Duodenal mucosa (tissue), 2 donors: Measurements from ENCODE around the gene LINGO1.

ENCODE experiments used
- H3K27ac ChIP-seq: one replicate; pipeline ENCODE4 v1.7.0; 2013; ENCODE audit warnings: low read depth, low read length
- H3K27me3 ChIP-seq, 2 donors: one replicate each; pipeline ENCODE4 v1.7.0; 2013; ENCODE audit warnings: low read length in 2 of 2, control low read depth in 1 of 2; ENCODE audit not compliant: insufficient read depth in 2 of 2, control insufficient read depth in 1 of 2
- H3K36me3 ChIP-seq, 2 donors: one replicate each; pipeline ENCODE4 v1.7.0; 2013; ENCODE audit warnings: low read length in 2 of 2, control low read depth in 1 of 2; ENCODE audit not compliant: insufficient read depth in 2 of 2, control insufficient read depth in 1 of 2
- H3K4me1 ChIP-seq, 2 donors: one replicate each; pipeline ENCODE4 v1.7.0; 2013; ENCODE audit warnings: low read length in 2 of 2, control low read depth in 1 of 2; ENCODE audit not compliant: insufficient read depth in 2 of 2, control insufficient read depth in 1 of 2
- H3K4me3 ChIP-seq, 2 donors: one replicate each; pipeline ENCODE4 v1.7.0; 2013; ENCODE audit warnings: low read length in 2 of 2, low read depth in 1 of 2
- H3K9ac ChIP-seq, 2 donors: one replicate each; pipeline ENCODE4 v1.7.0; 2013; ENCODE audit warnings: low read length in 2 of 2, low read depth in 1 of 2
- H3K9me3 ChIP-seq, 2 donors: one replicate each; pipeline ENCODE4 v1.7.0; 2013; ENCODE audit warnings: low read length in 2 of 2, control low read depth in 1 of 2; ENCODE audit not compliant: control insufficient read depth in 1 of 2

The LINGO1 gene

DNA sequence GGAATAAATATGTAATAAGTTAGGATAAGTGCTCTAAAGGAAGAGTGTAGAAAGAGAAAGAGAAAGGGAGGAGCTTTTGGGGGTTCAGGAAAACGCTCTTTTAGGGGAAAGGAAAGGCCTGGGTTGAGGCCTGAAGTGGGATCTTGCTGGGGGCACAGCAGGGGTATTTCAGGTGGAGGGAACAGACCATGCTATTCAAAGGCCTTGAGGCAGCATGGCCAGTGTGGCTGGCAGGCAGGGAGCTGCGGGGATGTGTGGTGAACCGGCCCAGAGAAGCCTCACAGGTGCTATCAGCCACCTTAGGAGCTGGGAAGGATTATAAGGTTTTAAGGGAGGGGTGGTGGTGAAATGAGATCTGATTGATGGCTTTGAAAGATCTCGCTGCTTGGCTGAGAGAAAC is 66.6 kb downstream of the LINGO1 start:
- no peak overlapping the region for H3K9ac ChIP-seq
- H3K9me3 ChIP-seq, result no peaks in the 10 kb centered on the region
- H3K4me3 ChIP-seq, result no peak overlapping the region
- H3K36me3 ChIP-seq, result no peaks in the 10 kb centered on the region
- peaks cover 11 to 12% of the 10 kb centered on the region in 2 donors for H3K4me1 ChIP-seq
- H3K27ac ChIP-seq, result no peak overlapping the region
- no peaks in the 10 kb centered on the region for H3K27me3 ChIP-seq

DNA sequence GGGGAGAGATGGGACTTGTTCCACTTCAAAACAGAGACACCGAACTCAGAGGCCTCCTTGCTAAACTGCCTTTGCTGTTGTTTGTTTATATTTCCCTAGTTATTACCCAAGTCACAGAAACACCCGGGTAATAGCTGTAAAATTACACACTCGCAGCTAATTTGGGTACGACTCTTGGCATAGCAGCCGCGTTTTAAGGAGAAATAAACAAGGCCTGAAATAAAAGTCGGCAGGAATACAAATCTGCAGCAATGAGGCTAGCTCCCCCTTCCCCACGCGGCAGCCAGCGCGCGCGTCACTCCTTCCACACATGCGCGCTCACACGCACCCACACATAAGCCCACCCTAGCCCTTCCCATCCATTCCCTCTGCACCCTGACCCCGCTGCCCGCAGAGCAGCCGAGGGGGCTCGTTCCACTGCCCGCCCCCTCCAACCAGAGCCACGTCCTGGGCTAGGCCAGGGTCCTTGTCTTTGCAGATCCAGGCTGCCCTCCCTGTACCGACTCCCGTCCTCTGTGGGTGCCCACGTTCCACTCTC is 67.3 kb downstream of the LINGO1 start:
- no peaks in the 10 kb centered on the region for H3K27me3 ChIP-seq
- H3K27ac ChIP-seq, result no peak overlapping the region
- no peaks in the 10 kb centered on the region for H3K36me3 ChIP-seq
- no peak overlapping the region for H3K4me3 ChIP-seq
- H3K4me1 ChIP-seq, result peaks cover 11 to 12% of the 10 kb centered on the region in 2 donors
- H3K9me3 ChIP-seq, result no peaks in the 10 kb centered on the region
- no peak overlapping the region for H3K9ac ChIP-seq

DNA sequence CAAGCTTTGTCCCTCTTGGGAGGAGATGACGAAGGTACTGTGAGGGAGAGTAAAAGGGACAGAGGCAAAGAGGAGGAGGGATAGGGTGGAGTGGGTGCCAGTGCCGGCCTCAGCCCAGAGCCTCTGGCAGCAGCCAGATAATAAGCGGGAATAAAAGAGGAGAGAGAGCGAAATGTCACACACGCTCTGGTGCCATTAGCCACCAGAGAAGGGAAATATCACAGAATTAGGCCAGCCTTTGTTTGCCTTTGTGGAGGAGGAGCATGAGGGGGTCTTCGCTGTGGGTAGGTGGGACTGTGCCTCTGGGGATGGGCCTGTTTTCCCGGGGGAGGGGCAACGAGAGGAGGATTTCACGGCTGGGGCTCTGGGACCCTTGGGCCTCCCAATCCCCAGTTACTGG is 67.8 kb downstream of the LINGO1 start:
- Histone ChIP-seq H3K36me3 (no peaks in the 10 kb centered on the region), H3K4me1 (peaks cover 11 to 12% of the 10 kb centered on the region in 2 donors), H3K4me3 (no peak overlapping the region), H3K9me3 (no peaks in the 10 kb centered on the region), H3K27ac (no peak overlapping the region), H3K9ac (no peak overlapping the region), H3K27me3 (no peaks in the 10 kb centered on the region)

DNA sequence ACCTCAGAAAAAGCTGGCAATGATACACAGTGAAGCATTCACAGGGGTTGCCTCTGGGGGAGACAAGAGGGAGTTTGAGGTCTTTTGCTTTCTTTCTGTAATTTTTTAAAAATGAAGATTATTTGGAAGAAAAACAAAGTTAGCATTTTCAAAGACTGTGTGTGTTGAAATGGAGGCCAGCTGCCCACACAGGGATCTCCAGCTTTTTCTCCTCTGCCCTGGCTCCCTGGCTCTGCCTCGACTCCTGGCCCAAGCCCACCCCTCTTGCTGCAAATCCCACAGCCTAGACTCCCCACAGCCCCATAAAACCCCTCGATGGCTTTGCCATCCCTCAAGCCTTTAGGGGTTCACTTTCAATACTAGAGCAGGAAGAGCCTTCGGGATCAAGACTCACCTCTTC is 68.4 kb downstream of the LINGO1 start:
- Histone ChIP-seq H3K9ac (no peak overlapping the region), H3K4me1 (peaks cover 7% of the 10 kb centered on the region in 2 donors), H3K27ac (no peak overlapping the region), H3K27me3 (no peaks in the 10 kb centered on the region), H3K4me3 (no peak overlapping the region), H3K9me3 (no peaks in the 10 kb centered on the region), H3K36me3 (no peaks in the 10 kb centered on the region)

DNA sequence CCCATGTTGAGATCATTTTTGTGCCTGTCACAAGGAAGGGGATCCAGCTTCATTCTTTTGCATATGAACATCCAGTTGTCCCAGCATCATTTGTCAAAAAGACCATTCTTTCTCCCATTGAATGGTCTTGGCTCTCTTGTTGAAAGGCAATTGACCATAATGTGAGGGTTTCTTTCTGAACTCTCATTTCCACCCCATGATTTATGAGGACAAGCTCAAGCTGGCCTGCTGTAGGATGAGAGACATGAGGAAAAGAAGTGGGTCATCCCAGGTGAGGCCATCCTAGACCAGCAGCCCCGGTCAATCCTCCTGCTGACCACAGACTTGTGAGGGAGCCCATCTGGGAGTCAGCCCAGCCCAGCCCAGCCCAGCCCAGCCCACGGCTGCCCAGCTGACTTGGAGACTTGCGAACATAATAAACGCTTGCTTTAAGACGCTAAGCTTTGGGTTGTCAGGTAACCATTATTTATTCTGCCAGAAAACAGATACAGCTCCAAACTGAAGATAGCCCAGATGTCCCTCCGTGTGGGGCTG is 69.0 kb downstream of the LINGO1 start:
- H3K27me3 ChIP-seq, result no peaks in the 10 kb centered on the region
- no peak overlapping the region for H3K4me3 ChIP-seq
- H3K4me1 ChIP-seq, result peaks cover 5 to 7% of the 10 kb centered on the region in 2 donors
- H3K27ac ChIP-seq, result no peak overlapping the region
- no peaks in the 10 kb centered on the region for H3K9me3 ChIP-seq
- no peaks in the 10 kb centered on the region for H3K36me3 ChIP-seq
- no peak overlapping the region for H3K9ac ChIP-seq
